K562 (cell line): ENCODE data around the gene DOK3. TPM values are rescaled to one million over a fixed set of nuclear protein-coding genes. Genes with fewer than 3 reads are reported as not detected.

ENCODE experiments used
- EWSR1 ChIP-seq: fragments of 450-650 bp; IDR thresholded peaks from 2 replicates; pipeline ENCODE4 v1.6.1; 2018; ENCODE audit warnings: borderline replicate concordance, mild to moderate bottlenecking, low read depth, moderate library complexity; ENCODE audit not compliant: partially characterized antibody
- IRF2 ChIP-seq: sonication (generic); formaldehyde crosslinking; IDR thresholded peaks from 2 replicates; pipeline ENCODE4 v1.8.1; 2022; ENCODE audit warnings: mild to moderate bottlenecking, missing genetic modification reagents
- L3MBTL2 ChIP-seq: fragments of 450-650 bp; IDR thresholded peaks from 2 replicates; pipeline ENCODE4 v1.6.1; 2016; ENCODE audit warnings: mild to moderate bottlenecking, moderate library complexity
- NR2C2 ChIP-seq, 2 experiments: fragments of 200-800 bp in 1 of 2; sonication (Bioruptor generic) in 1 of 2; sonication (generic) in 1 of 2; formaldehyde crosslinking in 1 of 2; IDR thresholded peaks; 2 replicates each; pipeline versions ENCODE4 v1.6.1 to v1.8.0; 2016 to 2022; ENCODE audit warnings: mild to moderate bottlenecking in 1 of 2, missing compliant biosample characterization in 1 of 2, missing genetic modification characterization in 1 of 2, missing genetic modification reagents in 1 of 2
- PCBP2 ChIP-seq: fragments of 200-400 bp; formaldehyde crosslinking; IDR thresholded peaks from 2 replicates; pipeline ENCODE4 v1.6.1; 2018; ENCODE audit warnings: low read length, low read depth, mild to moderate bottlenecking, moderate library complexity; ENCODE audit not compliant: poor library complexity, severe bottlenecking
- PML ChIP-seq: IDR thresholded peaks from 2 replicates; pipeline ENCODE4 v1.6.1; 2012; ENCODE audit warnings: low read length, inconsistent platforms
- PTRF ChIP-seq: fragments of 450-650 bp; IDR thresholded peaks from 2 replicates; pipeline ENCODE4 v1.6.1; 2016; ENCODE audit warnings: mild to moderate bottlenecking, missing genetic modification characterization, missing compliant biosample characterization
- PURB ChIP-seq: sonication (generic); formaldehyde crosslinking; IDR thresholded peaks from 2 replicates; pipeline ENCODE4 v1.9.0; 2021; ENCODE audit warnings: low read depth, mild to moderate bottlenecking, missing genetic modification reagents
- SPI1 ChIP-seq: IDR thresholded peaks from 2 replicates; pipeline ENCODE4 v1.6.1; 2011; ENCODE audit warnings: low read depth, low read length, control low read depth, borderline replicate concordance
- ZKSCAN1 ChIP-seq: fragments of 150-350 bp; IDR thresholded peaks from 2 replicates; pipeline ENCODE4 v1.6.1; 2016; ENCODE audit warnings: low read depth, low read length
- ZNF445 ChIP-seq: fragments of 250-450 bp; sonication (Bioruptor Pico); IDR thresholded peaks from 2 replicates; pipeline ENCODE4 v1.4.0; 2020; ENCODE audit warnings: low read depth, mild to moderate bottlenecking, moderate library complexity
- ZNF561 ChIP-seq: fragments of 450-650 bp; formaldehyde crosslinking; conservative IDR thresholded peaks from 2 replicates; pipeline ENCODE4 v1.4.0; 2020; ENCODE audit warnings: mild to moderate bottlenecking, moderate library complexity
- ZNF695 ChIP-seq: fragments of 450-650 bp; formaldehyde crosslinking; IDR thresholded peaks from 2 replicates; pipeline ENCODE4 v1.4.0; 2020; ENCODE audit warnings: mild to moderate bottlenecking, moderate library complexity
- polyA plus RNA-seq, 8 experiments: library from polyadenylated mRNA; depleted of rRNA in 4 of 8; stranded (reverse) in 5 of 8; unstranded in 3 of 8; fragments of >200 nt; fragmentation: Nextera tagmentation in 2 of 8; fragmentation: Illumina TruSeq in 1 of 8; extraction: Ambion mirVana in 2 of 8; extraction: Trizol in 1 of 8; gene quantifications; 2 replicates each; pipeline versions ENCODE4 v1.2.1 to v1.2.3, GENCODE V29; 2011 to 2014; ENCODE audit warnings: inconsistent platforms in 1 of 8, missing spikeins in 1 of 8
- total RNA-seq, 7 experiments: library from RNA; depleted of rRNA in 6 of 7; stranded (reverse); fragments of >200 nt in 6 of 7; fragmentation: Illumina TruSeq in 2 of 7; extraction: Trizol in 2 of 7; gene quantifications; 2 replicates each; pipeline versions ENCODE4 v1.2.1 to v1.2.3, GENCODE V29; 2011 to 2021; ENCODE audit warnings: low replicate concordance in 1 of 7
- TF ChIP-seq, protein P1 (sequence below): fragments of 250-450 bp; sonication (Bioruptor Pico); IDR thresholded peaks from 2 replicates; pipeline ENCODE4 v1.4.0; 2020
- TF ChIP-seq, protein P2 (sequence below): fragments of 250-450 bp; sonication (Bioruptor Pico); IDR thresholded peaks from 2 replicates; pipeline ENCODE4 v1.5.0; 2021; ENCODE audit warnings: mild to moderate bottlenecking, borderline replicate concordance
- TF ChIP-seq, protein P3 (sequence below): IDR thresholded peaks from 3 replicates; pipeline ENCODE4 v1.6.1; 2011; ENCODE audit warnings: borderline replicate concordance, mild to moderate bottlenecking; ENCODE audit not compliant: insufficient read length, insufficient read depth
- TF ChIP-seq, protein P4 (sequence below): fragments of 200-800 bp; sonication (Bioruptor generic); IDR thresholded peaks from 2 replicates; pipeline ENCODE4 v1.6.1; 2017; ENCODE audit warnings: missing genetic modification characterization, missing compliant biosample characterization

Gene DOK3
- total and polyA plus RNA-seq, 9 of the 15 experiments (the other 6 are each of a cell fraction or from before 2014, with no cell fraction given) = 1.3 to 23.0 (median 8.0) TPM

DNA sequence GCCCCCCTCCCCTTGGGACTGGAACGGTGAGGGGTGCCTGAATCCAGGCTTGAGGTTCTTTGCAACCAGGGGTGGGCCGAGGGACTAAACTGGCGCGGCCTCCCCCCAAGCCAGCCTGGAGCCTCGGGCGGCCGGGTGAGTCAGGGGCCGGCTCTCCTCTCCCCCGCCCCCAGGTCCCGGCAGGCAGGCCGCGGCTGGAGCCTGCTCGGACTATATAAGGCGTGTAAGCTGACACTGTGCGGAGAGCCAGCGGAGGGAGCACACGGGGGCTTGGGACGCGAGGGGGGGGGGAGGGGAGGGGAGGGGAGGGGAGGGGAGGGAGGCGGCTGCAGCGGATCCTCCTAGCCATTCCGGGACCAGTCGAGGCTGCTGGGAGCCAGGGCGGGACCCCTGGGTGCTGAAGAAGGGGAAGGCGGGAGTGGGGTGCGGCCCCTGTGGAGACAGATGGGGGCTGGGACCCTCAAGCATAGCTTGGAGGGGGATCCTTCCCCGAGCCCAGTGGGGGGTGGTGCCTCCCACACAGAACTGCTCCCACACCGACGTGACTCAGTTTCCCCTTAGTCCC lies 12.8 kb downstream of the DOK3 start (continued):
- TF ChIP-seq, protein P1, sequence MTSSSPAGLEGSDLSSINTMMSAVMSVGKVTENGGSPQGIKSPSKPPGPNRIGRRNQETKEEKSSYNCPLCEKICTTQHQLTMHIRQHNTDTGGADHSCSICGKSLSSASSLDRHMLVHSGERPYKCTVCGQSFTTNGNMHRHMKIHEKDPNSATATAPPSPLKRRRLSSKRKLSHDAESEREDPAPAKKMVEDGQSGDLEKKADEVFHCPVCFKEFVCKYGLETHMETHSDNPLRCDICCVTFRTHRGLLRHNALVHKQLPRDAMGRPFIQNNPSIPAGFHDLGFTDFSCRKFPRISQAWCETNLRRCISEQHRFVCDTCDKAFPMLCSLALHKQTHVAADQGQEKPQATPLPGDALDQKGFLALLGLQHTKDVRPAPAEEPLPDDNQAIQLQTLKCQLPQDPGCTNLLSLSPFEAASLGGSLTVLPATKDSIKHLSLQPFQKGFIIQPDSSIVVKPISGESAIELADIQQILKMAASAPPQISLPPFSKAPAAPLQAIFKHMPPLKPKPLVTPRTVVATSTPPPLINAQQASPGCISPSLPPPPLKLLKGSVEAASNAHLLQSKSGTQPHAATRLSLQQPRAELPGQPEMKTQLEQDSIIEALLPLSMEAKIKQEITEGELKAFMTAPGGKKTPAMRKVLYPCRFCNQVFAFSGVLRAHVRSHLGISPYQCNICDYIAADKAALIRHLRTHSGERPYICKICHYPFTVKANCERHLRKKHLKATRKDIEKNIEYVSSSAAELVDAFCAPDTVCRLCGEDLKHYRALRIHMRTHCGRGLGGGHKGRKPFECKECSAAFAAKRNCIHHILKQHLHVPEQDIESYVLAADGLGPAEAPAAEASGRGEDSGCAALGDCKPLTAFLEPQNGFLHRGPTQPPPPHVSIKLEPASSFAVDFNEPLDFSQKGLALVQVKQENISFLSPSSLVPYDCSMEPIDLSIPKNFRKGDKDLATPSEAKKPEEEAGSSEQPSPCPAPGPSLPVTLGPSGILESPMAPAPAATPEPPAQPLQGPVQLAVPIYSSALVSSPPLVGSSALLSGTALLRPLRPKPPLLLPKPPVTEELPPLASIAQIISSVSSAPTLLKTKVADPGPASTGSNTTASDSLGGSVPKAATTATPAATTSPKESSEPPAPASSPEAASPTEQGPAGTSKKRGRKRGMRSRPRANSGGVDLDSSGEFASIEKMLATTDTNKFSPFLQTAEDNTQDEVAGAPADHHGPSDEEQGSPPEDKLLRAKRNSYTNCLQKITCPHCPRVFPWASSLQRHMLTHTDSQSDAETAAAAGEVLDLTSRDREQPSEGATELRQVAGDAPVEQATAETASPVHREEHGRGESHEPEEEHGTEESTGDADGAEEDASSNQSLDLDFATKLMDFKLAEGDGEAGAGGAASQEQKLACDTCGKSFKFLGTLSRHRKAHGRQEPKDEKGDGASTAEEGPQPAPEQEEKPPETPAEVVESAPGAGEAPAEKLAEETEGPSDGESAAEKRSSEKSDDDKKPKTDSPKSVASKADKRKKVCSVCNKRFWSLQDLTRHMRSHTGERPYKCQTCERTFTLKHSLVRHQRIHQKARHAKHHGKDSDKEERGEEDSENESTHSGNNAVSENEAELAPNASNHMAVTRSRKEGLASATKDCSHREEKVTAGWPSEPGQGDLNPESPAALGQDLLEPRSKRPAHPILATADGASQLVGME (CRISPR knock-in tag) = no peak
- TF ChIP-seq, protein P2, sequence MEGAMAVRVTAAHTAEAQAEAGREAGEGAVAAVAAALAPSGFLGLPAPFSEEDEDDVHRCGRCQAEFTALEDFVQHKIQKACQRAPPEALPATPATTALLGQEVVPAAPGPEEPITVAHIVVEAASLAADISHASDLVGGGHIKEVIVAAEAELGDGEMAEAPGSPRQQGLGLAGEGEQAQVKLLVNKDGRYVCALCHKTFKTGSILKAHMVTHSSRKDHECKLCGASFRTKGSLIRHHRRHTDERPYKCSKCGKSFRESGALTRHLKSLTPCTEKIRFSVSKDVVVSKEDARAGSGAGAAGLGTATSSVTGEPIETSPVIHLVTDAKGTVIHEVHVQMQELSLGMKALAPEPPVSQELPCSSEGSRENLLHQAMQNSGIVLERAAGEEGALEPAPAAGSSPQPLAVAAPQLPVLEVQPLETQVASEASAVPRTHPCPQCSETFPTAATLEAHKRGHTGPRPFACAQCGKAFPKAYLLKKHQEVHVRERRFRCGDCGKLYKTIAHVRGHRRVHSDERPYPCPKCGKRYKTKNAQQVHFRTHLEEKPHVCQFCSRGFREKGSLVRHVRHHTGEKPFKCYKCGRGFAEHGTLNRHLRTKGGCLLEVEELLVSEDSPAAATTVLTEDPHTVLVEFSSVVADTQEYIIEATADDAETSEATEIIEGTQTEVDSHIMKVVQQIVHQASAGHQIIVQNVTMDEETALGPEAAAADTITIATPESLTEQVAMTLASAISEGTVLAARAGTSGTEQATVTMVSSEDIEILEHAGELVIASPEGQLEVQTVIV (CRISPR knock-in tag) = no peak
- TF ChIP-seq, protein P3, sequence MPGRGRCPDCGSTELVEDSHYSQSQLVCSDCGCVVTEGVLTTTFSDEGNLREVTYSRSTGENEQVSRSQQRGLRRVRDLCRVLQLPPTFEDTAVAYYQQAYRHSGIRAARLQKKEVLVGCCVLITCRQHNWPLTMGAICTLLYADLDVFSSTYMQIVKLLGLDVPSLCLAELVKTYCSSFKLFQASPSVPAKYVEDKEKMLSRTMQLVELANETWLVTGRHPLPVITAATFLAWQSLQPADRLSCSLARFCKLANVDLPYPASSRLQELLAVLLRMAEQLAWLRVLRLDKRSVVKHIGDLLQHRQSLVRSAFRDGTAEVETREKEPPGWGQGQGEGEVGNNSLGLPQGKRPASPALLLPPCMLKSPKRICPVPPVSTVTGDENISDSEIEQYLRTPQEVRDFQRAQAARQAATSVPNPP = no peak
- TF ChIP-seq NR2C2 (CRISPR knock-in tag; IDR thresholded peaks at IDR 0.05) (no peak), NR2C2 (tag; IDR thresholded peaks at IDR 0.05) (no peak), PML (no peak), ZNF445 (no peak), EWSR1 (no peak), ZNF695 (CRISPR knock-in tag) (no peak), PCBP2 (no peak), L3MBTL2 (no peak), ZNF561 (CRISPR knock-in tag) (no peak), ZKSCAN1 (no peak), PTRF (tag) (no peak), IRF2 (CRISPR knock-in tag) (no peak), SPI1 (no peak), PURB (CRISPR knock-in tag) (no peak)
- TF ChIP-seq, protein P4, sequence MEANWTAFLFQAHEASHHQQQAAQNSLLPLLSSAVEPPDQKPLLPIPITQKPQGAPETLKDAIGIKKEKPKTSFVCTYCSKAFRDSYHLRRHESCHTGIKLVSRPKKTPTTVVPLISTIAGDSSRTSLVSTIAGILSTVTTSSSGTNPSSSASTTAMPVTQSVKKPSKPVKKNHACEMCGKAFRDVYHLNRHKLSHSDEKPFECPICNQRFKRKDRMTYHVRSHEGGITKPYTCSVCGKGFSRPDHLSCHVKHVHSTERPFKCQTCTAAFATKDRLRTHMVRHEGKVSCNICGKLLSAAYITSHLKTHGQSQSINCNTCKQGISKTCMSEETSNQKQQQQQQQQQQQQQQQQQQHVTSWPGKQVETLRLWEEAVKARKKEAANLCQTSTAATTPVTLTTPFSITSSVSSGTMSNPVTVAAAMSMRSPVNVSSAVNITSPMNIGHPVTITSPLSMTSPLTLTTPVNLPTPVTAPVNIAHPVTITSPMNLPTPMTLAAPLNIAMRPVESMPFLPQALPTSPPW (CRISPR knock-in tag) = peak; percentile 91
